ENCODE results near the gene DAP3. TPM values are rescaled to one million over a fixed set of nuclear protein-coding genes. Genes with fewer than 3 reads are reported as not detected.
"Not testable (repeated sequence)": the region's sequence is repeated elsewhere in the genome, so short reads cannot be mapped to it uniquely, and the experiment has no call there.

Gene DAP3
- total RNA-seq, 1 experiment from 2014 or later, result 148 TPM

DNA sequence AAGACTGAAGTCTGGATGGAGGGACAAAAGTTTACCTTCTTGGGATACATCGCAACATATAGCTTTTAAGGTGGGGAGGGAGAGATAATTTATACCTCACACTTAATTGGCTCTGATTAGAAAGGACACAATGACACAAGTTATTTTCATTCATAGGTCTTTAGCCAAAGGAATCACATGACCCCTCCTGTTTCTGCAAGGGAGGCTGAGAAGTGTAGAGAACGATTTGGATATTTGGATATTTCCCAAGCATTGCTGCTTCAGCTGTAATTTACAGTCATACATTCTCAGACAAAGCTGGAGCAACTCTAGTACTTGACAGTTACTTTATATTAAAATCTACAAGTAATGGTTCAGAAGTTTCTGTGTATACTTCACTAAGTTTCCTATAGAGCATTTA is 24.2 kb downstream of the DAP3 start (continued):
- TF ChIP-seq YY1 (IDR thresholded peaks at IDR 0.05; ENCODE audit: extremely low read depth, insufficient replicate concordance, low read depth, low read length), result no peak
- no peak for TF ChIP-seq RAD21 (IDR thresholded peaks at IDR 0.05; ENCODE audit: low read depth)
- TF ChIP-seq CBX3 (IDR thresholded peaks at IDR 0.05; ENCODE audit: low read depth), result no peak
- no peak for TF ChIP-seq POLR2AphosphoS5 (IDR thresholded peaks at IDR 0.05; ENCODE audit: low read depth, low read length)
- TF ChIP-seq, protein P1, sequence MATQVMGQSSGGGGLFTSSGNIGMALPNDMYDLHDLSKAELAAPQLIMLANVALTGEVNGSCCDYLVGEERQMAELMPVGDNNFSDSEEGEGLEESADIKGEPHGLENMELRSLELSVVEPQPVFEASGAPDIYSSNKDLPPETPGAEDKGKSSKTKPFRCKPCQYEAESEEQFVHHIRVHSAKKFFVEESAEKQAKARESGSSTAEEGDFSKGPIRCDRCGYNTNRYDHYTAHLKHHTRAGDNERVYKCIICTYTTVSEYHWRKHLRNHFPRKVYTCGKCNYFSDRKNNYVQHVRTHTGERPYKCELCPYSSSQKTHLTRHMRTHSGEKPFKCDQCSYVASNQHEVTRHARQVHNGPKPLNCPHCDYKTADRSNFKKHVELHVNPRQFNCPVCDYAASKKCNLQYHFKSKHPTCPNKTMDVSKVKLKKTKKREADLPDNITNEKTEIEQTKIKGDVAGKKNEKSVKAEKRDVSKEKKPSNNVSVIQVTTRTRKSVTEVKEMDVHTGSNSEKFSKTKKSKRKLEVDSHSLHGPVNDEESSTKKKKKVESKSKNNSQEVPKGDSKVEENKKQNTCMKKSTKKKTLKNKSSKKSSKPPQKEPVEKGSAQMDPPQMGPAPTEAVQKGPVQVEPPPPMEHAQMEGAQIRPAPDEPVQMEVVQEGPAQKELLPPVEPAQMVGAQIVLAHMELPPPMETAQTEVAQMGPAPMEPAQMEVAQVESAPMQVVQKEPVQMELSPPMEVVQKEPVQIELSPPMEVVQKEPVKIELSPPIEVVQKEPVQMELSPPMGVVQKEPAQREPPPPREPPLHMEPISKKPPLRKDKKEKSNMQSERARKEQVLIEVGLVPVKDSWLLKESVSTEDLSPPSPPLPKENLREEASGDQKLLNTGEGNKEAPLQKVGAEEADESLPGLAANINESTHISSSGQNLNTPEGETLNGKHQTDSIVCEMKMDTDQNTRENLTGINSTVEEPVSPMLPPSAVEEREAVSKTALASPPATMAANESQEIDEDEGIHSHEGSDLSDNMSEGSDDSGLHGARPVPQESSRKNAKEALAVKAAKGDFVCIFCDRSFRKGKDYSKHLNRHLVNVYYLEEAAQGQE (IDR thresholded peaks at IDR 0.05; ENCODE audit: low read depth), result no peak
- no peak for TF ChIP-seq ZFX (IDR thresholded peaks at IDR 0.05)
- TF ChIP-seq EGR1 (IDR thresholded peaks at IDR 0.05; ENCODE audit: low read depth), result no peak

DNA sequence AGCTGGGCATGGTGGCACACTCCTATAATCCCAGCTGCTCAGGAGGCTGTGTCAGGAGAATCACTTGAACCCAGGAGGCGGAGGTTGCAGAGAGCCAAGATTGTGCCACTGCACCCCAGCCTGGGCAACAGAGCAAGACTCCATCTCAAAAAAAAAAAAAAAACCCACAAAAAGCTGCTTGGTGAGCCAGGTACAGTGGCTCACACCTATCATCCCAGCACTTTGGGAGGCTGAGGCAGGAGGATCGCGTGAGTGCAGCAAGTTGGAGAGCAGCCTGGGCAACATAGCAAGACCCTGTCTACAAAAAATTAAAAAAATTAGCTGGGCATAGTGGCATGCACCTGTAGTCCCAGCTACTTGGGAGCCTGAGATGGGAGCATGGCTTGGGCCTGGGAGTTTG is 26.2 kb downstream of the DAP3 start:
- H3K9me2 ChIP-seq (ENCODE audit: insufficient read depth); H3K9me3 ChIP-seq (ENCODE audit: control insufficient read depth in 1 of 2, insufficient read depth in 1 of 2, low read depth in 1 of 2, low read length in 2 of 2); H4K20me1 ChIP-seq (ENCODE audit: insufficient read depth); H2AFZ ChIP-seq (ENCODE audit: low read depth, low read length, poor library complexity, severe bottlenecking); H3K4me1 ChIP-seq (ENCODE audit: control insufficient read depth in 1 of 2, insufficient read depth in 2 of 2, low read length in 2 of 2); POLR2A ChIA-PET; DNase-seq (ENCODE audit: low read depth, low spot score); H3K4me3 ChIP-seq (replicated peaks in 1 of 2; ENCODE audit: low read depth in 1 of 2, low read length in 2 of 2); H3K4me2 ChIP-seq (ENCODE audit: low read length); H3K27ac ChIP-seq (ENCODE audit: low read depth, low read length); ATAC-seq; H3K27me3 ChIP-seq (ENCODE audit: insufficient read depth, low read length); BruUV-seq (replicated peaks); H3K9ac ChIP-seq (ENCODE audit: low read length); RAD21 ChIA-PET (ENCODE audit: low non-redundant PET in 1 of 2, low total read pairs in 2 of 2, uncharacterized antibody in 2 of 2, unreplicated experiment in 2 of 2); intact Hi-C loops (cut with micrococcal nuclease): not testable (repeated sequence)
- Histone ChIP-seq H3K79me2 (ENCODE audit: insufficient read depth, low read length) (peaks cover 53% of the 10 kb centered on the region), H3K36me3 (ENCODE audit: control insufficient read depth in 1 of 2, insufficient read depth in 2 of 2, low read length in 2 of 2) (peaks cover 7 to 31% of the 10 kb centered on the region in 2 experiments)
- CTCF ChIA-PET, result interaction anchor here (0.6 kb wide), 1 partner anchor 14 kb away, joined by 3 read pairs; no protein-coding TSS in a partner anchor

Measured in HCT116 (cell line).